A549 (cell line): ENCODE results near the gene CD274. TPM values are rescaled to one million over a fixed set of nuclear protein-coding genes. Genes with fewer than 3 reads are reported as not detected.

ENCODE experiments used
- ATAC-seq, 2 experiments: fragments of 200-7000 bp in 1 of 2; fragments of >200 bp in 1 of 2; cut with Nextera tagmentation in 1 of 2; cut with Tn5 transposase in 1 of 2; 3 replicates each; pipeline versions ENCODE4 v1.8.0 to v1.9.1; 2018 to 2020; ENCODE audit warnings: mild to moderate bottlenecking in 1 of 2, moderate library complexity in 1 of 2
- CTCF ChIA-PET: fragments of 300-600 bp; sonication (Branson Sonifier 250); formaldehyde crosslinking; extraction: SDS; loops from one replicate; lab custom pipeline; 2021; ENCODE audit warnings: antibody characterized with exemption, inconsistent platforms; lab: Yijun Ruan, JAX
- POLR2A ChIA-PET: fragments of 350-600 bp; formaldehyde crosslinking; extraction: SDS; loops from one replicate; lab custom pipeline; 2021; ENCODE audit warnings: antibody characterized with exemption, inconsistent platforms; lab: Yijun Ruan, JAX
- DNase-seq, 2 experiments: peaks; one replicate each; pipeline versions ENCODE4 v3.0.0 to v3.0.0-alpha.2; 2011 to 2016; ENCODE audit warnings: low read depth in 1 of 2, low spot score in 1 of 2
- FAIRE-seq: peaks from 2 replicates; lab custom pipeline; 2011; peaks lifted over from hg19 to GRCh38; lab: Jason Lieb, UNC
- H3K27ac ChIP-seq, 2 experiments: fragments of >200 bp; sonication (Bioruptor Twin); formaldehyde crosslinking; 3 replicates each; pipeline ENCODE4 v1.5.1; 2016 to 2017
- H3K4me1 ChIP-seq: fragments of >200 bp; sonication (Bioruptor Twin); formaldehyde crosslinking; 3 replicates; pipeline ENCODE4 v1.6.1; 2016
- H3K4me2 ChIP-seq: fragments of >200 bp; sonication (Bioruptor Twin); formaldehyde crosslinking; 3 replicates; pipeline ENCODE4 v1.6.1; 2016
- H3K4me3 ChIP-seq: fragments of >200 bp; sonication (Bioruptor Twin); formaldehyde crosslinking; 3 replicates; pipeline ENCODE4 v1.5.1; 2016
- H3K9me3 ChIP-seq: fragments of >200 bp; sonication (Bioruptor Twin); formaldehyde crosslinking; 3 replicates; pipeline ENCODE4 v1.6.1; 2016
- CBX8 ChIP-seq: fragments of 200-600 bp; sonication (generic); IDR thresholded peaks from 2 replicates; pipeline ENCODE4 v1.6.1; 2016
- CEBPB ChIP-seq, 2 experiments: fragments of >200 bp in 1 of 2; sonication (Bioruptor Twin) in 1 of 2; formaldehyde crosslinking in 1 of 2; IDR thresholded peaks; 2 replicates each; pipeline ENCODE4 v1.6.1; 2012 to 2016
- CHD4 ChIP-seq: fragments of 200-600 bp; sonication (generic); IDR thresholded peaks from 2 replicates; pipeline ENCODE4 v1.6.1; 2016; ENCODE audit warnings: antibody characterized with exemption, mild to moderate bottlenecking, borderline replicate concordance
- EP300 ChIP-seq, 2 experiments: fragments of >200 bp; sonication (Bioruptor Twin); formaldehyde crosslinking; IDR thresholded peaks; 2 replicates in 1 of 2; 3 replicates in 1 of 2; pipeline ENCODE4 v1.6.1; 2016 to 2017
- FOSB ChIP-seq: fragments of 250-450 bp; sonication (Bioruptor Pico); IDR thresholded peaks from 2 replicates; pipeline ENCODE4 v1.5.0; 2020; ENCODE audit warnings: mild to moderate bottlenecking, moderate library complexity
- FOSL2 ChIP-seq, 2 experiments: fragments of 450-650 bp in 1 of 2; fragments of >200 bp in 1 of 2; sonication (Bioruptor Twin) in 1 of 2; formaldehyde crosslinking; IDR thresholded peaks; 2 replicates each; pipeline versions ENCODE4 v1.5.0 to v1.6.1; 2016 to 2020; ENCODE audit warnings: mild to moderate bottlenecking in 1 of 2, moderate library complexity in 1 of 2
- HEYL ChIP-seq: fragments of 250-450 bp; sonication (Bioruptor Pico); IDR thresholded peaks from 2 replicates; pipeline ENCODE4 v1.8.0; 2021; ENCODE audit warnings: mild to moderate bottlenecking, moderate library complexity
- KDM1A ChIP-seq: fragments of 200-600 bp; sonication (generic); IDR thresholded peaks from 2 replicates; pipeline ENCODE4 v1.6.1; 2016; ENCODE audit warnings: low read depth, mild to moderate bottlenecking
- MAFK ChIP-seq: fragments of 450-650 bp; IDR thresholded peaks from 2 replicates; pipeline ENCODE4 v1.6.1; 2014; ENCODE audit not compliant: partially characterized antibody
- PHF8 ChIP-seq: fragments of 200-600 bp; sonication (generic); IDR thresholded peaks from 2 replicates; pipeline ENCODE4 v1.6.1; 2016; ENCODE audit warnings: low read depth, mild to moderate bottlenecking, antibody characterized with exemption, moderate library complexity, borderline replicate concordance
- POLR2AphosphoS2 ChIP-seq: conservative IDR thresholded peaks from 2 replicates; pipeline ENCODE4 v1.6.1; 2012; ENCODE audit warnings: low read length, improper control_type of control experiment, inconsistent platforms
- RFX5 ChIP-seq: fragments of 450-650 bp; IDR thresholded peaks from 2 replicates; pipeline ENCODE4 v1.7.1; 2014; ENCODE audit warnings: antibody characterized with exemption, mild to moderate bottlenecking, moderate library complexity
- ZSCAN20 ChIP-seq: fragments of 250-450 bp; sonication (Bioruptor Pico); IDR thresholded peaks from 2 replicates; pipeline ENCODE4 v1.8.0; 2022; ENCODE audit warnings: mild to moderate bottlenecking, moderate library complexity
- WGBS: methylation state at CpG from one replicate; pipeline ENCODE4 v1.1.6; 2017; ENCODE audit errors: missing lambda C conversion rate; 5-methylcytosine and 5-hydroxymethylcytosine counted together
- polyA plus RNA-seq, 4 experiments: library from polyadenylated mRNA; depleted of rRNA in 3 of 4; stranded (reverse); fragments of >200 nt; fragmentation: RNase III in 1 of 4; extraction: RNeasy Plus Mini Kit Qiagen cat#74134 plus additional on column Dnase treatment in 1 of 4; gene quantifications; 2 replicates in 3 of 4; 3 replicates in 1 of 4; pipeline ENCODE4 v1.2.3, GENCODE V29; 2011 to 2017
- TF ChIP-seq, protein P1 (sequence below): IDR thresholded peaks from 2 replicates; pipeline ENCODE4 v1.6.1; 2012; ENCODE audit warnings: low read depth, borderline replicate concordance
- TF ChIP-seq, protein P2 (sequence below): fragments of >200 bp; sonication (Bioruptor Twin); formaldehyde crosslinking; IDR thresholded peaks from 2 replicates; pipeline ENCODE4 v1.6.1; 2016
- TF ChIP-seq, protein P3 (sequence below): fragments of 450-650 bp; IDR thresholded peaks from 2 replicates; pipeline ENCODE4 v1.6.1; 2014; ENCODE audit warnings: antibody characterized with exemption
- TF ChIP-seq, protein P4 (sequence below): fragments of 200-600 bp; sonication (generic); IDR thresholded peaks from 2 replicates; pipeline ENCODE4 v1.6.1; 2016; ENCODE audit warnings: antibody characterized with exemption, mild to moderate bottlenecking, moderate library complexity
- TF ChIP-seq, protein P5 (sequence below): fragments of 250-450 bp; sonication (Bioruptor Pico); IDR thresholded peaks from 2 replicates; pipeline ENCODE4 v1.5.0; 2021; ENCODE audit warnings: mild to moderate bottlenecking, moderate library complexity, borderline replicate concordance

The CD274 gene
- polyA plus RNA-seq, 2 of the 4 experiments (the other 2 are of a cell fraction) = 3.4 to 6.8 TPM

DNA sequence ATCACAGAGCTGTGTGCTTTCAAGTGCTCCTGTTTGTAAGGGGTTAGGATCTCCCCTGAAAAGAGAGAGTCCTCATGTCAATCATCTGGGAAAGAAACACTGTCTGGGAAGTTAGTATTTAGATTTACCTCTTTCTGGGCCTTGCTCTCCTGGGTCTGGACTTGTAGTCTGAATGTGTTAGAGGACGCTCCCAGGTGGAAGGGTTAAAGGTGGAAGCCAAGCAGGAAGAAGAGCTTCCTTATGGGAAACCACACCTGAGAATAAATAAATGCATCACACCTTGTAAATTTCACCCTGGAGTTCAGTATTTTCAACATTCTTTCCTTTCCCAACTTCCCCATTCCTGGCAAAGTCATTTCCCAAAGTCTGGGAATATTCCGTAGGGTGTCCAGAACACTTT is 13.9 kb upstream of the CD274 start:
- H3K9me3 ChIP-seq = no peaks in the 10 kb centered on the region
- ATAC-seq (no peak), FAIRE-seq (no peak), DNase-seq (no peak)
- 96% methylated on average over 2 of the region's 2 CpGs for WGBS
- ChIA-PET POLR2A (interaction anchor here (1.9 to 2.2 kb wide), 2 partner anchors 14 to 205 kb away, joined by 13 to 17 read pairs; partner anchors contain the start of genes CD274 and INSL4), CTCF (interaction anchor here (0.7 to 9.0 kb wide), 8 partner anchors 11 to 677 kb away, joined by 3 to 114 read pairs (median 6); partner anchors contain the start of genes CD274 and INSL6)
- peaks cover 15% of the 10 kb centered on the region for H3K4me1 ChIP-seq
- peak overlapping the region; percentile 73; the same call in 2 of the 3 replicates for H3K4me3 ChIP-seq
- peak overlapping the region; percentile 93 for H3K4me2 ChIP-seq
- H3K27ac ChIP-seq = no peak overlapping the region; a peak in 1 of 6 replicates
- TF ChIP-seq POLR2AphosphoS2 (no peak), CBX8 (no peak), FOSL2 (IDR thresholded peaks at IDR 0.05) (no peak), FOSL2 (CRISPR knock-in tag; IDR thresholded peaks at IDR 0.05) (no peak), RFX5 (no peak), EP300 (IDR thresholded peaks at IDR 0.05) (no peak), PHF8 (no peak), HEYL (no peak), MAFK (no peak), ZSCAN20 (CRISPR knock-in tag) (no peak), FOSB (CRISPR knock-in tag) (no peak), CHD4 (no peak), KDM1A (no peak), CEBPB (IDR thresholded peaks at IDR 0.05) (no peak)
- TF ChIP-seq, protein P1, sequence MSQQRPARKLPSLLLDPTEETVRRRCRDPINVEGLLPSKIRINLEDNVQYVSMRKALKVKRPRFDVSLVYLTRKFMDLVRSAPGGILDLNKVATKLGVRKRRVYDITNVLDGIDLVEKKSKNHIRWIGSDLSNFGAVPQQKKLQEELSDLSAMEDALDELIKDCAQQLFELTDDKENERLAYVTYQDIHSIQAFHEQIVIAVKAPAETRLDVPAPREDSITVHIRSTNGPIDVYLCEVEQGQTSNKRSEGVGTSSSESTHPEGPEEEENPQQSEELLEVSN = no peak
- TF ChIP-seq, protein P2, sequence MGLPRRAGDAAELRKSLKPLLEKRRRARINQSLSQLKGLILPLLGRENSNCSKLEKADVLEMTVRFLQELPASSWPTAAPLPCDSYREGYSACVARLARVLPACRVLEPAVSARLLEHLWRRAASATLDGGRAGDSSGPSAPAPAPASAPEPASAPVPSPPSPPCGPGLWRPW = no peak
- TF ChIP-seq, protein P3, sequence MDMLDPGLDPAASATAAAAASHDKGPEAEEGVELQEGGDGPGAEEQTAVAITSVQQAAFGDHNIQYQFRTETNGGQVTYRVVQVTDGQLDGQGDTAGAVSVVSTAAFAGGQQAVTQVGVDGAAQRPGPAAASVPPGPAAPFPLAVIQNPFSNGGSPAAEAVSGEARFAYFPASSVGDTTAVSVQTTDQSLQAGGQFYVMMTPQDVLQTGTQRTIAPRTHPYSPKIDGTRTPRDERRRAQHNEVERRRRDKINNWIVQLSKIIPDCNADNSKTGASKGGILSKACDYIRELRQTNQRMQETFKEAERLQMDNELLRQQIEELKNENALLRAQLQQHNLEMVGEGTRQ = no peak
- TF ChIP-seq, protein P4, sequence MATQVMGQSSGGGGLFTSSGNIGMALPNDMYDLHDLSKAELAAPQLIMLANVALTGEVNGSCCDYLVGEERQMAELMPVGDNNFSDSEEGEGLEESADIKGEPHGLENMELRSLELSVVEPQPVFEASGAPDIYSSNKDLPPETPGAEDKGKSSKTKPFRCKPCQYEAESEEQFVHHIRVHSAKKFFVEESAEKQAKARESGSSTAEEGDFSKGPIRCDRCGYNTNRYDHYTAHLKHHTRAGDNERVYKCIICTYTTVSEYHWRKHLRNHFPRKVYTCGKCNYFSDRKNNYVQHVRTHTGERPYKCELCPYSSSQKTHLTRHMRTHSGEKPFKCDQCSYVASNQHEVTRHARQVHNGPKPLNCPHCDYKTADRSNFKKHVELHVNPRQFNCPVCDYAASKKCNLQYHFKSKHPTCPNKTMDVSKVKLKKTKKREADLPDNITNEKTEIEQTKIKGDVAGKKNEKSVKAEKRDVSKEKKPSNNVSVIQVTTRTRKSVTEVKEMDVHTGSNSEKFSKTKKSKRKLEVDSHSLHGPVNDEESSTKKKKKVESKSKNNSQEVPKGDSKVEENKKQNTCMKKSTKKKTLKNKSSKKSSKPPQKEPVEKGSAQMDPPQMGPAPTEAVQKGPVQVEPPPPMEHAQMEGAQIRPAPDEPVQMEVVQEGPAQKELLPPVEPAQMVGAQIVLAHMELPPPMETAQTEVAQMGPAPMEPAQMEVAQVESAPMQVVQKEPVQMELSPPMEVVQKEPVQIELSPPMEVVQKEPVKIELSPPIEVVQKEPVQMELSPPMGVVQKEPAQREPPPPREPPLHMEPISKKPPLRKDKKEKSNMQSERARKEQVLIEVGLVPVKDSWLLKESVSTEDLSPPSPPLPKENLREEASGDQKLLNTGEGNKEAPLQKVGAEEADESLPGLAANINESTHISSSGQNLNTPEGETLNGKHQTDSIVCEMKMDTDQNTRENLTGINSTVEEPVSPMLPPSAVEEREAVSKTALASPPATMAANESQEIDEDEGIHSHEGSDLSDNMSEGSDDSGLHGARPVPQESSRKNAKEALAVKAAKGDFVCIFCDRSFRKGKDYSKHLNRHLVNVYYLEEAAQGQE = no peak
- TF ChIP-seq, protein P5, sequence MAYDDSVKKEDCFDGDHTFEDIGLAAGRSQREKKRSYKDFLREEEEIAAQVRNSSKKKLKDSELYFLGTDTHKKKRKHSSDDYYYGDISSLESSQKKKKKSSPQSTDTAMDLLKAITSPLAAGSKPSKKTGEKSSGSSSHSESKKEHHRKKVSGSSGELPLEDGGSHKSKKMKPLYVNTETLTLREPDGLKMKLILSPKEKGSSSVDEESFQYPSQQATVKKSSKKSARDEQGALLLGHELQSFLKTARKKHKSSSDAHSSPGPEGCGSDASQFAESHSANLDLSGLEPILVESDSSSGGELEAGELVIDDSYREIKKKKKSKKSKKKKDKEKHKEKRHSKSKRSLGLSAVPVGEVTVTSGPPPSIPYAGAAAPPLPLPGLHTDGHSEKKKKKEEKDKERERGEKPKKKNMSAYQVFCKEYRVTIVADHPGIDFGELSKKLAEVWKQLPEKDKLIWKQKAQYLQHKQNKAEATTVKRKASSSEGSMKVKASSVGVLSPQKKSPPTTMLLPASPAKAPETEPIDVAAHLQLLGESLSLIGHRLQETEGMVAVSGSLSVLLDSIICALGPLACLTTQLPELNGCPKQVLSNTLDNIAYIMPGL (CRISPR knock-in tag) = no peak
